HepG2 (cell line): ENCODE measurements around the gene PCBP4. TPM values are rescaled to one million over a fixed set of nuclear protein-coding genes. Genes with fewer than 3 reads are reported as not detected.
A peak's percentile ranks its signal among the peaks of the same experiment; 100 is the strongest.

Source experiments
- ARNTL ChIP-seq: sonication (generic); formaldehyde crosslinking; IDR thresholded peaks from 2 replicates; pipeline ENCODE4 v1.4.0; 2020; ENCODE audit warnings: mild to moderate bottlenecking, missing genetic modification reagents
- ATF5 ChIP-seq: sonication (generic); formaldehyde crosslinking; IDR thresholded peaks from 2 replicates; pipeline ENCODE4 v1.4.0; 2020; ENCODE audit warnings: mild to moderate bottlenecking, low read depth, missing genetic modification reagents
- CC2D1A ChIP-seq: sonication (generic); formaldehyde crosslinking; IDR thresholded peaks from 2 replicates; pipeline ENCODE4 v1.8.1; 2023; ENCODE audit warnings: mild to moderate bottlenecking, missing genetic modification reagents
- DBP ChIP-seq: sonication (generic); formaldehyde crosslinking; IDR thresholded peaks from 2 replicates; pipeline ENCODE4 v1.4.0; 2020; ENCODE audit warnings: missing genetic modification reagents; ENCODE audit errors: not compliant biosample characterization
- DMTF1 ChIP-seq: sonication (generic); formaldehyde crosslinking; IDR thresholded peaks from 2 replicates; pipeline ENCODE4 v1.4.0; 2020; ENCODE audit warnings: mild to moderate bottlenecking, missing genetic modification reagents
- IRF9 ChIP-seq: sonication (generic); formaldehyde crosslinking; IDR thresholded peaks from 2 replicates; pipeline ENCODE4 v1.8.0; 2022; ENCODE audit warnings: missing genetic modification reagents, mild to moderate bottlenecking, borderline replicate concordance
- MED8 ChIP-seq: sonication (generic); formaldehyde crosslinking; IDR thresholded peaks from 2 replicates; pipeline ENCODE4 v1.8.1; 2023; ENCODE audit warnings: mild to moderate bottlenecking, missing genetic modification reagents; ENCODE audit not compliant: insufficient replicate concordance
- POGK ChIP-seq: sonication (generic); formaldehyde crosslinking; conservative IDR thresholded peaks from 2 replicates; pipeline ENCODE4 v1.8.0; 2022; ENCODE audit warnings: mild to moderate bottlenecking, moderate library complexity, missing genetic modification reagents
- THRA ChIP-seq: sonication (generic); formaldehyde crosslinking; IDR thresholded peaks from 2 replicates; pipeline ENCODE4 v1.4.0; 2020; ENCODE audit warnings: missing genetic modification reagents, borderline replicate concordance
- ZBTB20 ChIP-seq: sonication (generic); formaldehyde crosslinking; IDR thresholded peaks from 2 replicates; pipeline ENCODE4 v1.8.1; 2023; ENCODE audit warnings: missing genetic modification reagents, low read depth, mild to moderate bottlenecking, borderline replicate concordance
- ZBTB42 ChIP-seq: sonication (generic); formaldehyde crosslinking; IDR thresholded peaks from 2 replicates; pipeline ENCODE4 v1.5.0; 2020; ENCODE audit warnings: mild to moderate bottlenecking, missing genetic modification reagents
- ZBTB44 ChIP-seq: sonication (generic); formaldehyde crosslinking; IDR thresholded peaks from 2 replicates; pipeline ENCODE4 v1.4.0; 2020; ENCODE audit warnings: missing genetic modification reagents
- ZFX ChIP-seq: sonication (generic); formaldehyde crosslinking; IDR thresholded peaks from 2 replicates; pipeline ENCODE4 v1.4.0; 2020; ENCODE audit warnings: mild to moderate bottlenecking, low read depth, missing genetic modification reagents, moderate library complexity
- ZNF431 ChIP-seq: sonication (generic); formaldehyde crosslinking; IDR thresholded peaks from 2 replicates; pipeline ENCODE4 v1.9.0; 2022; ENCODE audit warnings: missing genetic modification reagents, low read depth, mild to moderate bottlenecking, borderline replicate concordance
- ZNF660 ChIP-seq: sonication (generic); formaldehyde crosslinking; IDR thresholded peaks from 2 replicates; pipeline ENCODE4 v1.5.1; 2020; ENCODE audit warnings: mild to moderate bottlenecking, low read depth, missing genetic modification reagents, borderline replicate concordance
- ZNF776 ChIP-seq: sonication (generic); formaldehyde crosslinking; IDR thresholded peaks from 2 replicates; pipeline ENCODE4 v1.4.0; 2020; ENCODE audit warnings: mild to moderate bottlenecking, missing genetic modification reagents
- polyA plus RNA-seq, 8 experiments: library from polyadenylated mRNA; depleted of rRNA in 3 of 8; stranded (reverse) in 7 of 8; unstranded in 1 of 8; fragments of >200 nt; fragmentation: Illumina TruSeq in 4 of 8; extraction: Trizol in 4 of 8; gene quantifications; 2 replicates each; pipeline versions ENCODE4 v1.2.1 to v1.2.3, GENCODE V29; 2011 to 2016; ENCODE audit warnings: low read depth in 4 of 8, missing spikeins in 1 of 8, mixed read lengths in 1 of 8; ENCODE audit not compliant: insufficient read depth in 1 of 8
- total RNA-seq, 5 experiments: library from RNA; depleted of rRNA; stranded (reverse); fragments of >200 nt; fragmentation: Illumina TruSeq; extraction: Trizol; gene quantifications; 2 replicates each; pipeline ENCODE4 v1.2.3, GENCODE V29; 2016; ENCODE audit warnings: low read depth in 1 of 5

The PCBP4 gene
- total and polyA plus RNA-seq, 2 of the 13 experiments (the other 11 are each of a cell fraction or from before 2014, with no cell fraction given): 36.8 to 51.3 TPM

- TF ChIP-seq ZBTB20 (CRISPR knock-in tag) (peak; percentile 74; the same call in 1 of the 2 replicates), THRA (peak; percentile 71), IRF9 (peak; percentile 91; the same call in 1 of the 2 replicates), ZNF660 (no peak), ZNF431 (CRISPR knock-in tag) (no peak; the same call in 1 of the 2 replicates), MED8 (CRISPR knock-in tag) (peak; percentile 65), ZNF776 (CRISPR knock-in tag) (peak; percentile 60; the same call in 1 of the 2 replicates), ZBTB44 (CRISPR knock-in tag) (no peak), ZBTB42 (CRISPR knock-in tag) (no peak; the same call in 1 of the 2 replicates), ARNTL (CRISPR knock-in tag) (peak; percentile 98), CC2D1A (CRISPR knock-in tag) (no peak), ZFX (CRISPR knock-in tag) (peak; percentile 94), POGK (CRISPR knock-in tag) (peak; percentile 97), ATF5 (no peak), DBP (CRISPR knock-in tag) (peak; percentile 56), DMTF1 (CRISPR knock-in tag) (peak; percentile 86; the same call in 1 of the 2 replicates)
These were observed 25.3 kb downstream of the PCBP4 start, which contains the start of the genes PARP3 and RRP9 (continued) for GRCh38 chr3:51941798-51942602.
